Inflammatory macrophage (primary cell): ENCODE data around the gene R3HCC1L.
A peak's percentile ranks its signal among the peaks of the same experiment; 100 is the strongest.

Experiments
- DNase-seq, 2 donors: peaks; one replicate each; pipeline ENCODE4 v3.0.0-alpha.2; 2020 to 2022

The R3HCC1L gene

DNA sequence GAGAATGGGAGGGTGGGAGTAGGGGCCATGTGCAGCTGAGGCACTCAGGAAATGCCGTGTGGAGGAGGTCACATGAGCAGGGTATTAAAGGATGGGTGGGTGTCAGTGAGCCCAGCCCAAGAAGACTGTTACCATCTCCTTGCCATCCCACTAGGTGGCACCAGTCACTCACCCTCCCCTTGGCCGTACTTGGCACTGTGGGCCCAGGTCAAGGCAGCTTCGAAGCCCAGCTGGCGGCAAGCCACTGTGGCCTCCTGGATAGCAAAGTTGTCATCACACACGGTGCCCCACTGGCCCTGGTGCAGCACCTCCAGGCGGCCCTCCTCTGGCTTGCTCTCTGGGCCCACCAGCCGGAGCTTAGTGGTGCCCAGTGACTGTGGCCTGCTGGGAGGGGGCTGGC is 128.1 kb downstream of the R3HCC1L start:
- DNase-seq: peak; percentile 53 to 62

DNA sequence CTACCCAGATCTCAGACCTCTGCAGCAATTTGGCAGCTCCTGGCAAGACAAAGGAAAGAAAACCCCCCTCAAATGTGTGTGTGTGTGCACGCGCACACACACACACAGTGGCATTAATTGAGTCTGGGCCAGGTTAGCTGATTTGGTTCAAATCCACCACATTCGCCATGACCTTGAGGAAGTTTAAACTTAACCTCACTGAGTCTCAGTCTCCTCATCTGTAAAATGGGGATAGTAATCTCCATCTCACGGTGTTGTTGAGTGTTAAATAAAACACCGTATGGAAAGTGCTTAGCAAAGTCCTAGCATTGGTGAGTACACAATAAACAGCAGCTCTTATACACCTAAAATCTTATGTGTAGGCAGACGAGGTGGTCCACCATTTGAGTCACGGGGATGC is 128.6 kb downstream of the R3HCC1L start:
- DNase-seq: no peak

DNA sequence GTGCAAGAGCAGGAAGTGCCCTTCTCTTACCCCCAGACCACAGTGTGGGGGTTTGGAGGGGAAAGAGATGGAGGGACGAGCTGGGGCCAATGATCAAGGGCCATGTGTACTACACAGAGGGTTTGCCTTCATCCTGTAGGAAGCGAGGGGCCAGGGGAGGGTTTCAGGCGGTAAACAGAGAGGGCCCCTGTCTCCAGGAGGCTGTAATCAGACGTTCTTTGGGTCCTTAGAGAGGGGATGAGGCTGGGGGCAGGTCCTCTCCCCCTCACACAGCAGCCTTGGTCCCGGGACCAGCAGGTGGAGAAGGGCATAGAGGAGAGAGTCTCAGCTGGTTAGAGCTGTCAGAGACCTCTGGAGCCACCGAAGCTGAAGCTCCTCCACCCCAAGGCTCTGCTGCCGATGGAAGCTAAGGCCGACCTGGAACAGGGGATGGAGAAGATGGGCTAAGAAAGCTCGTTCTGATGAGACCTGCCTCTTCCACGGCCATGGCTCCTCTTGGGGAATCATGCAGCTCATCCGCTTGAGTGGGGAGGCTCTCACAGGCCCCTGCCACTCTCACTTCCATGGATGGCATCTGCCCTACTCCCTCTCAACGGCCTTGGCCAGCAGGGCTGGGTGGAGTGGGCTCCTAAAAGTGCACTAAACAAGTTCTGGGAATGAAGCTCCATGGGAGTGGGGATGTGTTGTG is 130.1 kb downstream of the R3HCC1L start:
- DNase-seq: no peak

DNA sequence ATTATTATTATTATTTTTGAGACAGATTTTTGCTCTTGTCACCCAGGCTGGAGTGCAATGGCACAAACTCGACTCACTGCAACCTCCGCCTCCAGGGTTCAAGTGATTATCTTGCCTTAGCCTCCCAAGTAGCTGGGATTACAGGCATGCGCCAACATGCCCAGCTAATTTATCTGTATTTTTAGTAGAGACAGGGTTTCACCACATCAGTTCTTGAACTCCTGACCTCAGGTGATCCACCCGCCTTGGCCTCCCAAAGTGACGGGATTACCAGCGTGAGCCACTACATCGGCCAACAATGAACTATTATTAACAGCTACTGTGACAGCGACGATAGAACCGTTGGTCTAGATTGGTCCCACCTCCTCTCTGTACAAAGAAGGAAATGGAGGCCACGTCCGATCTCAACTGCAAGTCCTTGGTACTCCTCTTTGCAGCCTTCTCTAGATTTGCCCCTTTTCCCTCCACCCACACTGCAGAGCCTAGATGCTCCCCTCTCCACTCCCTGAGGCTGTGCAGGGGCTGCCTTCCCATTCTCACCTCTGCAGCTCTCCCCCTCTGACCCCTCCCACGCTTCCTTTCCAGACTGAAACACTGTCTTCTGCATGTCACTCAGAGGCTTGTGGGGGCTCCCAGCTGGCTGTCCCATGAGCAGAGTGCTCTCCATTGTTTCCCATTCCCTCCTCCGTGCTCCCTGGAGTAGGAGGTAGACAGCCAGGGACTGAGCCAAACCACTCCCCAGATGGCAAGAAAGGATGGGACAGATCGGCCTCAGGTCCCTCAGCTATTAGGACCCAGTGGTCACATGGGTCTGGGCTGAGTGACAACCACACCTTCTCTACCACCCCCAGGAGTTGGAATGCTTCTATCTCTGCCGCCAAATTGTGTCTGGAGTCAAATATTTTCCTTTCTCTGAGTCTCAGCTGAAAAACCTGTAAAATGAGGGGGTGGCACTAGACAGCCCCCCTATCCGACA is 131.2 kb downstream of the R3HCC1L start:
- DNase-seq: no peak

DNA sequence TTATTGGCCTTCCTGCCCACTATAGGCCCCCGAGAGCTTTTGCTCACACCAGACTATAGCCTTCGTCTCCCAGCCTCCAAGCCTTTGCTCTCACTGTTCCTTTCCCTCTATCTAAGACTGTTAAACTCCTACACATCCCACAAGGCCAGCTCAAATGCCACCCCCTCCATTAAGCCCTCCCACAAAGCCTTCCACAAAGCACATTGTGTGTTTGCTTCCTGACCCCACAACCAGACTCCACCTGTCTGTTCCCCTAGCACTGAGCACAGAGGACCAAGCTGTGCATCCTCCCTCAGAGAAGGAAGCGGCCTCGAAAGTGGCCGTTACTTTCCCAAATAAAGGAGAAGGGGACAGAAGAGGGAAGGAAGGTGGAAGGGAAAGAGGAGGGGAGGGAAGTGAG is 132.2 kb downstream of the R3HCC1L start:
- DNase-seq: no peak

DNA sequence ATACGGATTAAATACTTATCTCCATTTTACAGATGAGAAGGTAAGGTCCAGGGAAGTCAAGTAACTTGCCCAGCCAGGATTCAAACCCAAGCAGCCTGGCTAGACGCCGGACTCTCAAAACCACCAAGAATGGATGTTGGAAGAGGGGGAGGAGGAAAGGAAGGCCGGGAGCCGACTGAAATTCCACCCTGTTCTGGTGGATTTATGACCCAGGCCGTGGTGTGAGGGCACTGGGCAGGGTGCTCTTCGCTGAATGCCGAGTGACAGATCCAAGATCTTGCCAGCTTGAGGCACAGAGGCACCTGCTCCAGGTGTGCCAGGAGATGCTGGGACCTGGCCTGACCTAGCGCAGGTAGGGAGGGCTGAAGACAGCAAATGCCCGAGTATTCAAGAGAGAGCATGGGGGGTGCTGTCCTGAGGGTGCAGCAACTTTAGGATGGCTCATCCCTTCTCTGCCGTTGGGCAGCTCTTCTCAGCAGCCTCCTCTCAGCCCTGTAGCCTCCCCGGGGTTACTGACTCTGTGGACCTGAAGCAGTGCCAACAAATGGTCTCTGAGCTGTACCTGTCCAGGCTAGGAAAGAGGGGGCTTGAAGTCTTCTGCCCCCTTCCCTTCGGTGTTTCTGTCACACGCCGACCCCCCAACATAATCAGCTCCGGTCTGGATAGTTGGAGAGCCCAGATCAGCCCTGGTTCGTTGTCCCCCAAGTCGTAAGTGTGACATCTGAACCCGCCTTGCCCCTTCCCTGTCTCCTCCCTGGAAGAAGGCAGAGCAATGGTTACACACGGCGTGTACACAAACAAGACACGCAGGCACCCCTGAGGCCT is 132.8 kb downstream of the R3HCC1L start:
- DNase-seq: no peak

DNA sequence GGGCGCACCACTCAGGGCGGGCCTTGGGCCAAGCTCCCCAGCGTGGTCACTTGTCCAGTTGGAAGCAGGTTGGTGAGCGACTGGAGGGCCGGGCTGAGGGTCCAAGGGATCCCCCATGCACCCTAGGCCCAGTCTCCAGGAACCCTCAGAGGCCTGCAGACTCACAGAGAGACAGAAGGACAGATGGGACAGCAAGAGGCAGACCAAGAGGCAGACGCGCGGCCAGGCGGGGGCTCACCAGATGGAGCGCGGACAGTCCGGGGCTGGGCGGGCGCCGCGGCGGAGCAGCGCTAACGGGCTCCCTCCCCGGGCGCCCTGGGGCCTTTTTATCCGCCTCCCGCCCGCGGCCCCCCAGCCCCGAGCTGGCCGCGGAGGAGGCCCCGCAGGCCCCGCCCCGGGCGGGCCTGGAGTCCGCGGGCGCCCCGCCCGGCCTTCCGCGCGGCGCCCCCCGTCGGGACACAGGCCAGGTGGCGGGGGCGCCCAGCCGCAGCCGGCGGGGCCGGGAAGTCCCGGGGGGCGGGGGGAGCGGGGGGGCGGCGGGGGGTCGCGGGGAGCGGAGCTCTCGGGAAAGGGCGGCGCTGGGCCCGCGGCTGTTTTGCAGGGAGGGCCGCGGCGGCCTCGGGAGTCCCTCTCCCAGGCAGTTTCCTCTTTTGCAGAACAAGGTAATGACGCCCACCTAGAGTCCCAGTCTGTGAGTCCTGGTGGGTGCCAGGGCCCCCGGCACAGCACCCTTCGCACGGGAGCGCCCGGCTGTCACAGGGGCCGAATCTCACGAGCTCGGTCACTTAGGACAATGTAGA is 133.6 kb downstream of the R3HCC1L start, which contains the start of gene LOXL4:
Gene LOXL4 (minus strand): TSS at position 301 of the 800 bp plus-strand sequence. CDS start 5,175 bp downstream, outside the sequence.
- peak in 1 of 2 donors; percentile 23 for DNase-seq

DNA sequence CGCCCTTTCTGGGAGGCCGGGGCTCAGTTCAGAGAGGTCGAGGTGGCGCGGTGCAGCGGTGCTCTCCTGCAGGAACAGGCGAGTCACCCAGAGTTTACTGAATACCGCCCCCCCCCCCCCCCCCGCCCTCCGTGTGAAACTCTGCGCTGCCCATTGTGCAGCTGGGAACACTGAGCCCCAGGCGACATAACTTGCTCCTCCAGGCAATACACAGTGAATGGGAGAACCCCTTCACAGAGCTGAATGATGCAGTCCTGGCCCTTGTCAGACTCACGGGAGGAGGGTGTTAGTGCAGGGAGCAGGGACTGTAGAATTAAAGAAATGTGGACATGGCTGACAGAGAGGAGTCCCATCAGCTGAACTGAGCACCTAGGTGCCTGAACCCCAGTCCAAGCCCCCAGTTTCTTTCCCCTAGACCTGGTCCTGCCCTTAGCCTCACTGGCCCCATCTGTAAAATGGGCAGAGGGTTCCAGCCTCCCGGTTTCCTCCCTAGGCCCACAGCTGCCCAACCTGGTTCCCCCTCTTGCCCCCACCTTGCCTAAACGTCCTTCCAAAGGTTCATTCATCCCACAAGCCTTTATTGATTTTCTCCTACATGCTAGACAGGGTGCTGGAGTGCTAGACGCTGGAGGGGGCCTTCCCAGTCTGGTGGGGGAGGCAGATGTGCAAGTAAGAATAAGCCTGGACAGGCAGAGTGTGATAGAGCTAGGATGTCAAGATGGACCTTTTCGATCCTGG is 134.4 kb downstream of the R3HCC1L start:
- no peak for DNase-seq

DNA sequence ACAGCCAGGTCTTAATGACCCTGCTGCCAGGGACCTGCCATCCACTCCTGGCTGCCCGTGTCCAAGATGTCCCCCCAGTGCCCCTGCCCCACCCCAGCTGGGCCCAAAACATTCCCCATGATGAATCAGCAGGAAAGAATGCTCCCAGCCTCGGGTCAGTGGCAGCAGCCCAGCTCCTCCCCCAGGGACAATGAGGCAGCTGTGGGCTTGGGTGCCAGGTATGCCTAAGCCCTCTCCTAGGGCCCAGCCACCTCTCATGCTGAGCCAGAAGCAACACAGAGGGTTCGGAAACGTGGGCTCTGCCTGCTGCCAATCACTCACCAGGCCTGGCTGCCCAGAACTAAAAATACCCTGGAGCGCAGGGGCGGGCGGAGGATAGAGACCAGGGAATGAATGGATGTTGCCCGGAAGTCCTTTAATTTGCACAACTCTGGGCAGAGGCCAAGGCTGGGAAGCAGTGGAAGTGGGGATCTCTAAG is 135.0 kb downstream of the R3HCC1L start:
- no peak for DNase-seq

DNA sequence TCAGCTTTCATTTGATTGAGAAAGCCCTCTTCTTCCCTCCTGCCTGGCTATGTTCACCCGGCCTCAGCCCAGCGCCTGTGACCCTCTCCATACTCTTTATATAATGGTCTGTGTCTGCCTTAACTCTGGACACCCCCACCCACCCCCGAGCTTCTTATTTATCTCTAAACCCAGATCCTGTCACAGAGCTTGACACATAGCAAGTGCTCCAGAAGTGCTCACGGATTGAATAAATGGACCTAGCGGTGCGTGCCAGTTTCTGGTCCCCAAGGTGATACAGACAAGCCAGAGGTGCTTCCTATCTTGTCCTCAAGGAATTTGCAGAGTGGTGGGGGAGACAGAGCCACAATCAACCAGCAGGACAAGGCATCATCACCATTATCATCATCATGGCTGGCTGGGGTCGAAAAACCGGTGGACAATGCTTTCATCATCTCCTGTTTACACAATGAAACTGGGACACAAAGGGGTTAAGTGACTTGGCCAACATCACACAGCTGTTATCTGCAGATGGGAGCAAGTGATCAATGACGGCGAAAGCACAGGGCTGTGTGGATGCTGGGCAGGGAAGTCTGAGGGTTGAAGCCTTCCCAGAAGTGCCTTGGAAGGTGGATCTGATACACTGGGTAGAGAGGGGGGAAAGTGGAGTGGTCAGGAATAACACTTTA is 135.8 kb downstream of the R3HCC1L start:
- DNase-seq: no peak

DNA sequence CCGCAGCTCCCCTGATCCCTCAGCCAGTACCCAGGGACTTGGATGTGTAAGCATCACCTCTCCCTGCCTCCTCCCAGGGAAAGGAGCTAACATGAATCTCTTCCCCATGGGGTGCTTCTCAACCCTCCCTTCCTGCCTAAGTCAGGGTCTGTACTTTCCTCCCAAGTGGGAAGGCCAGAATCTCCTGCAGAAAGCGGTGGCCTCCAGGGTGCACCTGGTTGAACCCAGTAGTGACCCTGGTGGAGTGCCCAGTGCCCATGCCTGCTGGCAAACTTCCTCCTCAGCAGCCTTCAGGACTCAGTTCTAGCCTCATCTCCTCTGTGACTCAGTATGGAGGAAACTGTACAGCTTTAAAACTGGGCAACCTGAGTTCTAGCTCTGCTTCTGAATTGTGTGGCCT is 136.3 kb downstream of the R3HCC1L start:
- no peak for DNase-seq

DNA sequence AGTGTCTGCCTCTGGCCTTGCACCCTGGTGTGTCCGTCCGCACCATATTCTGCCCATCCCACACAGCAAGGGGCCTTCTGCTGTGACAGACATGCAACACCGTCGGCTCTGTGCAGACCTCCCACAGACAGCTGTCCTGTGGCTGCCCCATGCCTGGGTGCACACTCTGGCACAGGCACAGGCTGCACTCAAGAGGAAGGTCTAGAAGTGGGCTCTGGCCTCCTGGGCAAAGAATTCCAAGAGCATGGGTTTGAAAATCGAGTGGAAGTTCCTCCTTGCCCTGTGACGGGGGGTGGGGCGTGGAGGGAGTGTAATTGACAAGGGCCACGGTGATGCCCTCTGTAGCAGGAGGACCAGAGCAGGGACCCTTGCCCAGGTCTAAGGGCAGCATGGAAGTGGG is 137.8 kb downstream of the R3HCC1L start:
- no peak for DNase-seq

DNA sequence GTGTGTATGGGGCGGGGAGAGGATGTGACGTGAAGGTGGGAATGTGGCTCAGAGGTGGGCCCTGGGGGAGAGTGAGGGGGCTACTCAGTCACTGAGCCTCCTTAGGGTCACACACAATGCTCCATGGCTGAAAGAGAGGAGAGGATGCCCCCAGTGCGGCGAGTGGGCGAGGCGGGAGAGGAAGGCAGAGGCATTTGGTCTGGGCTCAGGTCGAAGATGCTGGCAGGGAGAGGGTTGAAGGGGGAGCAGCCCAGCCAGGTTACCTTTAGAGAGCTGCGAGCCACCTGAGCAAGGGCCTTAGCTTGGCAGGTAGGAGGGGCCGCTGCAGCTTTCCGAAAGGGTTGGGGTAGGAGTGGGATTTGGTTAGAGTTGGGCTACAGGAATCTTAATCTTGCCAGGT is 138.2 kb downstream of the R3HCC1L start:
- DNase-seq: no peak

DNA sequence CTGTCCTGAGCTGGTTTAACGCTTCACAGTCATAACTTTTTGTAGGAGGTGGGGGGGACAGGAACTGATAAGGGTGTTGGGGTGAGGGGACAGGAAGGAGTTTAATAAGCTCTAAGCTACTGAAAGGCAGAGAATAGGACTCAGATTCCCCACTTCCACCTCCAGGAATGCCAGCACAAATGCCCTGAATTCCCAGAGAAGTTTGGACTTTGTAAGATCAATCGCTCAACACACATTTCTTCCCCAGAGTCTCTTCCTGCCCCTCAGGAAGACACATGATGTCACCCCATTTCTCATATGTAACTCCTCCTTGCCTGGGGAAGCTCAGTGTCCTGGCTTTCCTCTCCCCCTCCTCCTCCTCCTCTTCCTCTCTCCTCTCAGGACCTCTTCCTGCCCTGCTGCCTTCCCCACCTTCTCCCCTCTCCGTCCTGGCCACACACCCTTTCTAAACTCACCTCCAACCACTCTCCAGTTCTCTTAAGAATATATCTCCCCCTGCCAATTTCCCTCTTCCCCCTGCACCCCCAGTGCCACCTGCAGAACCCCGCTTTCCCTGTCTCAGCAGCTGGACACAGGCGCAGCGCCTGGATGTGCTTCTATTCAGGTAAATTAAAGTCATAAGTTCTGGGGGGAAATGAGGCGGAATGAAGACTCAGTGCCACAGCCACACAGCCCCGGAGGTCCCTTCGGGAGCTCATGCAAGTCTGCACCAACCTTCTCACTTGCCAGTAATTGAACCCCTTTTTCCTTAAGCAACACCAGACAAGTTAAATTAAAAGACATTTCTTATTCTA is 138.8 kb downstream of the R3HCC1L start:
- no peak for DNase-seq

DNA sequence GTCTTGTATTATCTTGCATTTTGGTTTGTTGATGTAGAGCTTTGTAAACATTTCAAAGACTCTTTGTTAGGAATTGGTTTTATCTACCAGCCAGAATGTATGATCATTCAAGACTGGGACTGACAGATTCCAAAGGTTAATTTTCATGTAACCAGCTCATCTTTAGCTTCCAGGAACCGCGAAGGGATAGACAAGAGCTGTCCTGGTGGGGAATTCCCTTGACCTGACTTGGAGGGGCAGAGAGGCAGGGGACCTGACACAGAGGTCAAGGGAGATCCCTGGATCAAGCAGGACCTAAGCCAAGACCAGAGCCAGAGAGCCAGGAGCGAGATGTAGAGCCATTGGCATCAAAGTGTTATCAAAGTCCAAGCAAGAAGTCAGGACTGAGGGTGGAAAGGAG is 140.1 kb downstream of the R3HCC1L start:
- DNase-seq: no peak

DNA sequence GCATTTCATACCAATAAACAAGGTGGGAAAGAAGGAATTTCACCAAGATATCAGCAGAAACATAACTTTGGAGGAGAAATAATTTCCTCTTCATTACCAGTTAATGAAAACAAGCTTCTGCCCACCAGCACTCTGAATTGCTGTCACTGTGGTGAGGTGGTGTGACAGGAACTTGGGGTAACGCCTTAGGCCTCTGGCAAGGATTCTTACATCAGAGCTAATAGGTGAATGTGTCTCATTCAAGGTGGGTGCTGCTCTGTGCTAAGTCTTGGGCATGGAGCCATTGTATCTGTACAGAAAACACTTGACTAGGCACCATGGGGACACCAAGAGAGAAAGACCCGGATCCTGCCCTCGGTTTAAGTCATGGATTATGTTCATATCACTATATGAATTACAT is 141.9 kb downstream of the R3HCC1L start:
- no peak for DNase-seq

DNA sequence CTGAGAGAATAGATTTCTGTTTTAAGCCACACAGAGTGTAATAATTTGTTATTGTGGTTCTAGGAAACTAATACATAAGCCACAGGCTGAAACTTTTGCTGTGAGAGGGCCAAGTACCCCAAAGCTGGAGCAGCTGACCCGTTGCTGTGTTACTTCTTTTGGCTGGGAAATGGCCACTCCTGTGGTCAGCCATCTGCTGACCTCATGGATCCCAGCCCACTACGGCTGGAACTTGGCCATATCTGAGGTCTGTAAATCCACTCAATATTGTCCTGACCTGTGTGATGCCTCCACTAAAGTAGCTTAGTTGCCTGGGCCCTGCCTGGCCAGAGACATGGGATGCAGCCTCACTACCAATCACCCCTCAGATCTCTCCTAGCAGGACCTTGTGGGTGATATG is 151.0 kb downstream of the R3HCC1L start:
- DNase-seq: no peak

DNA sequence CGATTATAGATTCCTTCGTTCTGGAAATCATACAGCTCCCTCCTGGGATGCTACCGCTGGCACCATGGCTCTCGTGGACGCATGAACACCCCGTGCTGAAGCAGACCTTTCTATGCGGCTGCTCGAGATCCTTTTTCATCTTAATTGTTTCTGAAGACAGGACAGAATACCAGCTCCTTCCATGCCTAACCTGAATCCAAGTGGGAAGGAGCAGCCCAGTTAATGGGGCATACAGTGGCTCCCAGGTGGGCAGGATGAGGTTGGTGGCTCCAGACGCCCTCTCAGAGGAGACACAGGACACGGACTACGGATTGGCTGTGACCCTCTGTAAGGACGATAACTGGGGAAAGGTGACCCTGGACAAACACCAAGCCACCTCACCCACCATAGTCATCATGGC is 152.0 kb downstream of the R3HCC1L start:
- no peak for DNase-seq

DNA sequence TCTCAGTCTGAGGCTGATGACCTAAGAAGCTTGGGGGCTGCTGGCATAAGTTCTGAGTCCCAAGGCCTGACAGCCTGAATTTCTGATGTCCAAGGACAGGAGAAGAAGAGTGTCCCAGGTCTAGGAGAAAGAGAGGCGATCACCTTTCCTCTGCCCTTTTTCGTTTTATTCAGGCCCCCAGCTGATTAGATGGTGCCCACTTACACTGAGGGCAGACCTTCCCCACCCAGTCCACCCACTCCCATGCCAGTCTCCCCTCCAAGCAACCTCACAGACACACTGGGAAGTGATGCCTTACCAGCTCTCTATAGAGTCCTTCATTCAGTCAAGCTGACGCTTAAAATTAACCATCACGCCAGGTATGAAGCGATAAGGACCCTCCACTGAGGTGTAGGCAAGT is 152.9 kb downstream of the R3HCC1L start:
- no peak for DNase-seq

DNA sequence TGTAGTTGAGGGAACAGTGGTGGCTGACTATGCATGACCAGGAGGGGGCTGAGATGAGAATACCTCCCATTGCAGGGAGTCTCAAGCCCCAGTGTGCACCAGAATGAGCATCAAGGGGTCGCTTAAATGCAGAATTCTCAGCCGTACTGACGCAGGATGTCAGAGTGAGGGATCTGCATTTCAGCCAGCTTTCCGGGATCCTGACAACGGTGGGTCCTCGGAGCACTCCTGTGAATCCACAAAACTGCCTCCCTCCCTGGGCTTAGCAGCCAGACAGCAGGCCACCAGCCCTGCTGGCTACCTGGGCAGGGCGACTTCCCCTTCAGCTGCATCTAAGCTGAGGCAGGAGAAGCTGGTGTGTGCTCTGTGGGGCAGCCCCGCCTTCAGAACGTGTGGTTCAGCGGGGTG is 155.3 kb downstream of the R3HCC1L start:
- DNase-seq: no peak
